ENCODE results near the gene MEIS2. TPM values are rescaled to one million over a fixed set of nuclear protein-coding genes. Genes with fewer than 3 reads are reported as not detected.

MEIS2 gene
- total RNA-seq, 1 experiment from 2014 or later, result 80.4 TPM

DNA sequence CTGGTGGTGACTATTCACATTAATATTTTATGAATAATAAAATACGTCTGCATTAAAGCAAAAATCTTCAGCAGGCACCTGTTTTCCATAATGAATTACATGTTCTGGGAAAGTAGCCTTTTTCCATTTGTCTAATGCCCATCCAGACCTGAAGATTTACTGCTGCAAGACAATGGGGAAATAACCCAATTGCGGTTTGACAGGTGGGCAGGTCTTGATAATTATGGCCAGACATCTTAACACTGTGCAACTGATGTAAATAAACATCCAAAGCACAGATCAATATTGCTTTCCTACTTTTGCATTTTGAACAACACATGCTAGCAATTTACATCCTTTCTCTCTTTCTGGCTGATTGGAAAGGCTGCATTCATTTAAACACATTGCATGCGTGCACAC, 173.9 kb downstream of the MEIS2 start:
- in situ Hi-C loops (cut with HindIII; ENCODE audit: low sequenced_read_pairs), result no loop called here
- no peak for DNase-seq (ENCODE audit: low spot score)

DNA sequence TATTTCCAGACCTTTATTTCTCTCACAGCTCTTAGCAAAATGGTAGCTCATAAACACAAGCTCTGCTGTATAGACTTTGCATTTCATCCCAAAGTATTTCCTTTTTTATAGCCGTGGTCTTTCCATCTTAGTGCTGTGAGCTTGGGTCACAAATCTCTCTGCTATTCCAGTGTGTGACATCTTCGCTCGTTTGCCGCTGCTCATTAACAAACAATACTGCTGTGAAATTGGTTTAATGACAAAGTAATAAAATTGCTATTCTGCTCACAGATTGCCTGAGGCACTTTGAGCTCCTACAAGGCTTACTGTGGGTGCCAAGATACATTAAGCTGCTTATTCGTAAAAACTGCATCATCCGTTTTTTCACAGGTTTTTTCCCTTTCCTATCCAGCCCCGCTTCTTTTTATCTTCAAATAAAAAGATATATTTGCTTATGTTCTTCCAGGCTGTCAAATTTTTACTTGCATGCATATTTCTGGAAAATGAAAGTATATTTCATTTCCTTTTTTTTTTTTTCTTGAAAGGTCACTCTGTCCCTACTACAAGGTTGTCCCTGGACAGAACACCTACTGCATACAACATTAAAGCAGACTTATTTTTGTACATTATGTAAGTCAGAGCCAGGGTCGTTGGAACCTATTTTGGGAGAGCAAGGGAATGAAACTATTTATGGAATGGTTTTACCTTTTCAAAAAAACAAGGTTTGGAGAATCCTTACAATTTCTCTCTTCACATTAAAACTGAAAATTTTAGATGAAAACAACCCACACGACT, 174.5 kb downstream of the MEIS2 start:
- in situ Hi-C loops (cut with HindIII; ENCODE audit: low sequenced_read_pairs), result no loop called here
- no peak for DNase-seq (ENCODE audit: low spot score)

DNA sequence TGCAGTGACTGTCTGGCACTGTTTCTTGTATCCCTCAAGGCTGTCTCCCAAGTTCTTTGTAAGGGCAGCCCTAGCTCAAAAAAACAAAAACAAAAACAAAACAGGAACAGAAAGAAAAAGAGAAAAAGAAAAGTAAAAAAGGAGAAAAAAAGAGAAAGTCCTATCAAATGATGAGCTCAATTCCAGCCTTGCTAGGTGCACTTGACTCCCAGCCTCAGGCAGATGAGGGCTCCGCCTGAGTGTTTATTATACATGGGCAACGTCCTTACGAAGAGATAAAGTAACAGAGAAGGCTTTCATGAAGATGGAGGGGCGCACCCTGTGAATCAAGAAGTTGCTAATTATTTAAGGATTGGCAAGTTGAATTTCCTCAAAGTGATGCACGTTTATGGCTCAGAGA, 175.3 kb downstream of the MEIS2 start:
- DNase-seq (ENCODE audit: low spot score), result no peak
- in situ Hi-C loops (cut with HindIII; ENCODE audit: low sequenced_read_pairs), result no loop called here

DNA sequence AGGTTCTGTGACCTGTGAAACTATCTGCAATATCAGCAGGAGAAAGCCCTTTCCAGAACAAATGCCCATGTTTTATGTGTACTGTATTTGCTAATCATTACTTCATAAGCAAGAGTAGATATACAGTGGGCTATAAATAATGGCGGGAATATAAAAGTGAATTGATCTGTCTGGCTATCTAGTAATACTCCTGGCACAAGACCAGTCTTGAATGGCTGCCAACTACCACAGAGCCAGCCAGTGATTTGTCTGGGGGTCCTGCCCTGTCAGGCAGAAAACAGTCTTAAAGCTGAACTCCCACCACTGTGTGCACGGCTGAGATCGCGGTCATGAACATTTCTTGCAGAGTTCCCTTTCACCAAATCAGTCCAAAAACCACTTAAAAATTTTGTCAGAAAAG, 176.3 kb downstream of the MEIS2 start:
- in situ Hi-C loops (cut with HindIII; ENCODE audit: low sequenced_read_pairs), result no loop called here
- DNase-seq (ENCODE audit: low spot score), result no peak

DNA sequence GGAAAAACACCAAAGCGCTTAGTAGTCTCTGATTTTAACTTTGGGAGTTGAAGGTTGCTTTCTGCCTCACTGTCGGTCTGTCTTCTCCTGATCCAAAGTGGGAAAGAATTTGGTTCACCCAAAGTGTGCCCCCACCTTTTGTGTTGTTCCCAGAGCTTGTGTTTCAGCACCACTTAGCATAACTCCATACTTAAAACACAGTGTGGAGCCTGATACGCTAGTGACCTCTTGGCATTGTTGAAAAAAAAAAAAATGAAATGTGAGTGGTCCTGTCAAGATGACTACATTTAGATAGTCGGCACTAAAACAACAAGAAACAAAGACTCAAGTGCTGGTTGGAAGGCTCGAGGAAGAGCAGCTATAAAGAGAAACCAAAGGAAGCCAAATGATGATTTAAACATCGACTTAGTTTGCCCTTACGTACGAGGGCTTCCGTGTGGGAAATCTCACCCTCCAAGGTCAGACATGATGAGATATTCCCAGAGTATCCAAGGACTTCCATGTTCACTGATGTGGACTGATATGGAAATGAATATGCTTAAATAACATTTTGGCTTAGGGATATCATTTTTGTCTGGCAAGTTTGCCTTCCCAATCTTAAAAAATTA, 178.8 kb downstream of the MEIS2 start:
- no peak for DNase-seq (ENCODE audit: low spot score)
- in situ Hi-C loops (cut with HindIII; ENCODE audit: low sequenced_read_pairs), result no loop called here

DNA sequence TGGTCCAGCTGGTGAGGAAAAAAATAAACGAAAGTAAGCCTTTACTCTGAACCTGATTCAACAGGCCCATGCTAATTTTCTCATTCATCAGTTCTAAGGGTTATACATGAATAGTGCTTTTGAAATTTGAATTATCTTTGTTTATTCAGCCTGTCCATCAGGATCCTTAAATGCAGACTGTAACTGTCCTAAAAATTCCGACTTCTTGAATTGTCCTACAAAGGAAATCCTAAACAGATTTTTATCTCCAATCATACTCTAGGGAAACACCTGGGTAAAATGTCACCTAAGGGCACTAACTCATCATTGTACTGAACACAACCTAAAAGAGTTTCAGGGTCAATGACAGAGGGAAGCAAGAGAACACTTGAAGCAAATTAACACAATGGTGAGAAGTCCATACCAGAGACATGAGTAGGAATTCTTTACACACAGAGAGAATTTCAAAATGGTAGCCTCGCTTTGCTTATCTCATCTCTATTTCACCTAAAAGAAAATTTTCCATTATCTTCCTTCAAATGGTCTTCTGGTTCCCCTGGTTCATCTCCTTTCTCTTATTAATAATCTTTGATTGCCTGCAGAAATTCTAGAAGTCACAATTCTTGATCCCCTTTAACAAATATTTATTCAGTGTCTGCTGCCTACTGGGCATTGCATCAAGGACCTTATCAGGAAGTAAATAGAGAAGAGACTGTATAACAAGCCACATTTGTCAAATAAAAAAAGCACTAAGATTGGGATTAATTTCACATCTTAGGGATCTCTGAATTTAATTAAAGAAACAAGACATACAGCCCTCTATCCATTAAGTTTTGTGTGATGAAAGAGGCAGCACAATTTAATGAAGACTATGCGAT, 182.7 kb downstream of the MEIS2 start:
- in situ Hi-C loops (cut with HindIII; ENCODE audit: low sequenced_read_pairs), result no loop called here
- no peak for DNase-seq (ENCODE audit: low spot score)

DNA sequence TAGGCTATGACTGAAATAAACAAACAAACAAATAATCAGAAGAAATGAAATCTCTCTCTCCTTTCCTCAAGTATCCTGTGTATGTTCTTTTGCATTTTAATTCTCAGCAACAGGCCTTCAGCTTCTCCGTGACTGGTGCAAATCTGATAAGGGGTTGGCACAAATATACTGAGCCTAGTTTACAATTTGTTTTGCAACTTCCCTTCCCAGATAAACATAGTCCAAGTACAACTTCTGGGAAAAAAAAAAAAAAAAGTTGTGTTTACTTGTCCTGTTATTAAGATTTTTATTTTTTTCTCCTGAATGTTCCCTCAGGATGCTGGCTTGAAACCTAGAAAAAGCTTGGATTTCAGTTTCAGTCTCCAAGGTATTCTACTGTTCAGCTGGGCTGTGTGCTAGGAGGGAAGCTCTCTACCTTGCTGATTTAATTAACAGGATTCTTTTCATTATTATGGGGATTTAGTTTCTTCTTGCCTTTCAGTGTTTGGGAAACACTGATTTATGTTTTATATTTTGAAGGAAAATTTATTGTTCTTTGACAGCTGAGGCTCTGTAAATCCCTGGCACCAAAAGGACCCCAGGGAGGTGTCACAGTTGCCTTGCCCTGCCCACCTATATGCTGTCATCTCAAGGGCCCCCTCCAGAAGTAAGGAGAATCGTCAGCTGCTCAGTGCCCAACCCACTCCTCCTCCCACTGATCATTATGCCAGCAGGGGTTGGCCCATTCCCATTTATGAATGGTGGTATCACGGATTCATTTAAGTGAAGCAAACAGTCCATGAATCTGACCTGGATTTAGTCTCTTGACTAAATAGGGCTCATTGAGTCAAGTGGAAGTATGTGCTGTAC, 185.2 kb downstream of the MEIS2 start:
- no peak for DNase-seq (ENCODE audit: low spot score)
- in situ Hi-C loops (cut with HindIII; ENCODE audit: low sequenced_read_pairs), result no loop called here

DNA sequence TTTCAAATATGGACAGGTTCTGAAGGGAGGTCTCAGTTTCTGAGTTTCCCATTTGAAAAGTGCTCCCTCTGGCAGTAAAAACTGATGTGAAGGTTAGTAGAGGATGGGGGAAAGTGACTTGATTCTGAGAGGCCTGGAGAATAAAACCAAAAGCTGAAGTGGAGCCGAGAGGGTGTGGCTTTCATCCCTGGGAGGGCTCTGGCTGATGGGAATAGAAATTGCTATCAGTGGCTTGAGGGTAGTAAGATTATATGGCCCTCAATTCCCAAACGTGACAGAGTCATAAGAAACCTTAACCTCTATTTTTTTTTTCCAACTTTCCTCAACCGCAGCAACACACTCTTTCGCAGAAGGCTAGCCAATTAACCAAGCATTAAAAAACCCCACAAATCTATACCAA, 185.9 kb downstream of the MEIS2 start:
- in situ Hi-C loops (cut with HindIII; ENCODE audit: low sequenced_read_pairs), result no loop called here
- no peak for DNase-seq (ENCODE audit: low spot score)

DNA sequence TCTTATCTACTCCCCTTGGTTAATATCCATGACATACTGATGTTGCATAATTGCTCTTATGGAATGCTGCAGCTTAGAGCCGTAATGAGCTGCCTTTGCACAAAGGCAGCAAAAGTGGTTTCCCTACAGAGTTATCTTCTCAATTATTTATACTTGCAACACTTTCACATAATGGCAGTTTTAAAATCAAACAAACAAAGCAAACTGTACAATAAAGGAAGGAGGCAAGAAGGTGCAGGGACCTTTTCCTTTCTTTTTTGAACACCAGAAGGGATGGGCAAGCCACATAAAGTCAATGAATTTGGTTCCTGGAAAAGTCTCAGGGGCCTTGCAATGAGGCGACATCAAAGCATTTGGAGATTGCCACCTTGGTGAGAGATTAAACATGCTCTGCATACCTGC, 188.0 kb downstream of the MEIS2 start:
- DNase-seq (ENCODE audit: low spot score), result no peak
- in situ Hi-C loops (cut with HindIII; ENCODE audit: low sequenced_read_pairs), result no loop called here

DNA sequence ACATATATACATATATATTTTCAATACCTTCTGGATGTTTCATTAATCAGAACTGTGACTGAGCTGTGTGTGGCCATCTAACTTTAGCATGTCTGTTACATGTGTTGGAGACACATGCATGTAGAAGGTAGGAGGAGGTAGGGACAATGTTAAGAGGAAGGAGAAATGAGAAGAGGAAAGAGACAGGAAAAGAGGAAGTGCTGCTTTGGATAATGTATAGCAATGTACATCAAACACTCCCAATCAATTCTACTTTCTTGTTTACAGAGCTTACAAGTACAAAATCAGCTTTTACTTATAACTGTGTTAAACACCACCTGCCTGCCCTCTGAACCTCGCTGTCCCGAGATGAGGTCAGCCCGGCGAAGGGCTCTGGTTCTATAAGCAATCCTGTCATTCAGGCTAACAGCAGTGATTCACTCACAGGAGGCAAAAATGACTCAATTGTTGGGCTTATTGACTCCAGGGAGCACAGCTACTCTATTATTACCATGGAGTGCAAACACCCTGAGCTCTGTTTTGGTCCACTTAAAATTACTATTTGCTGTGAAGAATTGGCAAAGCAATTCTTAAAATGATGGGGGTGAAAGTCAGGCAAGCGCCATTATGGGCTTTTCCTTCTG, 188.9 kb downstream of the MEIS2 start:
- in situ Hi-C loops (cut with HindIII; ENCODE audit: low sequenced_read_pairs), result no loop called here

DNA sequence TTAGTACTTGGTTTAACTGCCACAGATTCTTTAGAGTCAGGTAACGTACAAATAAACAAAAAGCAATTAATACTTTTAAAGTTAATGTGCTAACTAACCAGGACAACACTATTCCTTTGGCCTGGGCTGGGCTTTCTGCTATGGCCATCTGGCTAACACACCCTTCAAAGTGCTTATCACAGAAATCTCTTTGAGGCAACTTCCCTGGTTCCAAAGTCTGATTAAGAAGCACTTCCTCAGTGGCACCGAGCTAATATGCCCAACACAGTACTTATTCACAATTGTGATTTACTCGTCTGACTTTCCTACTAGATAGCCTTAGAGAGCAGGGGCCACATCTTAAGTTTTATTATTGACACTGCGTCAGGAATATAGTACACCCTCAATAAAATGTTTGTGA, 191.4 kb downstream of the MEIS2 start:
- DNase-seq (ENCODE audit: low spot score), result no peak

More for the DNA sequence above, 188.9 kb downstream of the MEIS2 start:
- DNase-seq (ENCODE audit: low spot score), result no peak

DNA sequence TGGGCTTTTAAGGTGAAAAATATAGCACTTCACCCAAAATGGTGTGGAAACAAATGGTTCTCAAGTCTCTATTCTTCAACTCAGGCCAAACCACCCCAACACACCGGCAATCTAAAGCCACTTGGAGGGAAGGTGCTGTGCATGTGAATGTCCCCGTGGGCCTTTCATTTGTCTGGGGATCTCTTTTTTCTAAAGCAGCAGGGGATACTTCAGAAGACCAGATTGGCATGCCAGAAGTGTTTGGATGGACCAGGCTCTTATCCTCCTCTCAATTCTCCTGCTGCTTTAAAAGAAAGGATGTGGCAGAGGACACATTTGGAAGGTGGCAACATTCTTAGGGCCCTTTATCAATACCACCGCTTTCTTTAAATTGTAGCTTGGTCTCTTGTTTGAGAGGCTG, 193.1 kb downstream of the MEIS2 start:
- in situ Hi-C loops (cut with HindIII; ENCODE audit: low sequenced_read_pairs), result no loop called here
- DNase-seq (ENCODE audit: low spot score), result no peak

More for the DNA sequence above, 191.4 kb downstream of the MEIS2 start:
- in situ Hi-C loops (cut with HindIII; ENCODE audit: low sequenced_read_pairs), result no loop called here

DNA sequence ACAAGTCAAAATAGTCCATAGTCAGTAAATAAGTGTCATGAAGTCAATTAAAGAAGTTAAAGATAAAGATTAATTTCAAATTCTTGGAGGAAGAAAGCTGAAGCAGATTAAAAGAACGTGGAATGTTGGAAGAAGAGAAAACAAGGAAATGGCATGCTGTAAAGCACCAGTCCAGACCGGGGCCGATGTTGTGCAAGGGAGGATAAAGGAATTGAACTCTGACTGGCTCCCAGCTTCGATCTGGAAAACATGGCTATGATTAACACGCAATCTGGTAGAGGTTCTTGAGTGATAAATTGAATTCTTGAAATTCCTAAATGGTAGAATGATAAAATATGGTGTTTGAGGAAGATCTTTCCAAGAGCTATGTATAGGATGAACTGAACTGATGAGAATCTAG, 194.4 kb downstream of the MEIS2 start:
- in situ Hi-C loops (cut with HindIII; ENCODE audit: low sequenced_read_pairs), result no loop called here
- no peak for DNase-seq (ENCODE audit: low spot score)

DNA sequence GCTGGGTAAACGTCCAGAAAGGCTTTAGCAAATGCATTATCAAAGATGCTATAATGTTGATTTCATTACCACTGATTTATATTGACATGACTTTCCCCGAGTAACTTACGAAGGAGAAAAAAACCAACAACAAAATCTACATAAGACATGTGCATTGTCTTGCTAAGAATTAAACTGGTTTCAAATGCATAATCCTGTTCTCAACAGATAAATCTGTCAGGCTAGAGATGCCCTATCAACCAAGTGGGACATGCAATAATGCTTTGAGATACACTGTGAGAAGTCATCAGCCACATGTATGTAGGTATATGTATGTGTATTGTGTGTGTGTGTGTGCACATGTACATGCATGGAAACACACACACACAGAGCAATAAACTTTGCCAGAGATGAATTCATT, 195.6 kb downstream of the MEIS2 start:
- DNase-seq (ENCODE audit: low spot score), result no peak
- in situ Hi-C loops (cut with HindIII; ENCODE audit: low sequenced_read_pairs), result no loop called here

DNA sequence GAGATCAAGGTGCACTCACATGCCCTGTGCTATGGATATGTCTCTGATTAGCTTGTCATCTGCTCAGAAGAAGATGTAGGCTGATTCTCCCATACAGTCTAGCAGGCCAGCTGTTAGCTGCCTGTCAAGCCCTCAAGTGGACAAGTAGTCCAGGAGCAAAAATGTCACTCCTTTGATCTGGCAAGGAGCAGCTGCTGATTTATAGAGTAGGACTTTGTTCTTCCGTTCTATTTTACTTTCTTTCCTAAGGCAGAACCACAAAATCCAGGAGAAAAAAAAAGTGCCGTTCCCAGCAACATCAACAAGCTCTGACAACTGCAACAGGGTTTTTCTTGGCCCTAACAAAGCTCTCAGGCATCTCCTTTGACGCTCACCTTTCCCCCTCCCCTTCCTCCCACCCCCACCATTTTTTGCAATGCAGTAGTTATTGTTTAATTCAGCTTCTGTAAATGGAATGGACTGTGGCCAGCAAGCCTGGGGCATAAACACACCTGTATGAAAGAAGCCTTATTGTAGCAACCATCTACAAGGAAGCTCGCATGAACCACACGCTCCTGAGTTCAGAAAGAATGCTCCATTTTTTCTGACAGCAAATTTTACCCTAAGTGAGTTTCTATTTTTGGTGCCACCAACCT, 196.3 kb downstream of the MEIS2 start:
- in situ Hi-C loops (cut with HindIII; ENCODE audit: low sequenced_read_pairs), result no loop called here

DNA sequence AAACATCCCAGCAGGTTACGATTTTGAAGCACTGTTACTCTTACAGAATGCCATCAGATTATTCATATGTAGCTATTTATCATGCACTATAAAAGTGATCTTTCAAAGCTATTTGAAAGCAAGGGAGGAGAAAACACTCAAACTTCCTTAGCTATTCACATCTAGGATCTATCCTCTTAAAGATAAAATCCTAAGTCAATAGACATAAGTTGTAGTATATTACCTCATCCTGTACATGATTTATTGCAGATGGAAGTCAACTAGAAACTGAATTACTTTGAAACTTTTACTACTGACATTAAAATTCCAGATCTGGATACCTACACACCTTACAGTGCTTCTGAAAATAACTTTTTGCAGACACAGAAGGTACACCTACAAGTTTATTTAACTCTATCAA, 197.2 kb downstream of the MEIS2 start:
- in situ Hi-C loops (cut with HindIII; ENCODE audit: low sequenced_read_pairs), result no loop called here
- DNase-seq (ENCODE audit: low spot score), result no peak

More for the DNA sequence above, 196.3 kb downstream of the MEIS2 start:
- DNase-seq (ENCODE audit: low spot score), result no peak

DNA sequence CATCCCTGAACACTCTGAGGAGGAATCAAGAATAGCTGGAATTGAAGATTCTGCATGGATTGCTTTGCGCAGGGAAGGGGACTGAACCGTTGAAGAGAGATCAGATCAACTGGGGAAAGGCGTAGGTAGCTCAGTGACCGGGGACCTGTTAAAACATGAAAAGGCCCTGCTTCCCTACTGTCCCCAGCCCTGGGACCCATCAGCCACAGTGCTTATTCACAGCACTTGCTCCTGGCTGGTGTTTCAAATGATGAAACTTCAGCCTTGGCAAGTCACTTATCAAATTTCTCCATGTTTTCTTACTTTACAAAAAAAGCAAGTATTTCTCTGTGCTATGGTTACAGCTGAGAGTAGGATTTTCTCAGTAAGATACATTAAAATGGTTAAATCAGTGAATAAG, 199.3 kb downstream of the MEIS2 start:
- in situ Hi-C loops (cut with HindIII; ENCODE audit: low sequenced_read_pairs), result no loop called here
- DNase-seq (ENCODE audit: low spot score), result no peak

DNA sequence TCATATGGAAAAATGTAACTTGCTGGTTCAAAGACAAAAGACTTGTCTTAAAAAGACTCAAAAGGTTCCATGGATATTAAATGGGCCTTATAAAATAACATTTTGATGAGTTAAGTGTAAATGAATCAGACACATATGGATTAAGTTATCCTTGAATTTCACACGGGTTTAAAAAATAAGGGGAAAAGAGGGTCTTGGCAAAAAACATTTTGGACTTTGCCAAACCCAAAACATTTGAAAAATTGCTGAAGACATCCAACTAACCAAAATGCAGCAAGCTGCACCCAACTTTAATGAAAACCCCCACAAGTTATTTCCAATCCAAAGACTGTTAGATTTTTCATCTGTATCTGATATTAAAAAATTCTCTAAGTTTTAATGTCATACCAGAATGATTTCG, 200.7 kb downstream of the MEIS2 start:
- DNase-seq (ENCODE audit: low spot score), result no peak
- in situ Hi-C loops (cut with HindIII; ENCODE audit: low sequenced_read_pairs), result no loop called here
